GM19395 (cell line): ENCODE data around the gene DNAJC2.
A peak's percentile ranks its signal among the peaks of the same experiment; 100 is the strongest.

ENCODE experiments used
- ATAC-seq: cut with Tn5 transposase; IDR thresholded peaks from one replicate; pipeline ENCODE4 v1.9.1; 2021; ENCODE audit warnings: mild to moderate bottlenecking, moderate library complexity; ENCODE audit not compliant: unreplicated experiment

Gene DNAJC2

GRCh38 chr7:103344453-103345149, at the start of gene DNAJC2:
Gene DNAJC2, minus strand, starts transcription at chr7:103344767. Its CDS starts 145 bp downstream, at chr7:103344622.
- ATAC-seq: peak; percentile 80

GRCh38 chr7:103391976-103392375, 47.4 kb upstream of the DNAJC2 start:
- ATAC-seq: no peak

- ATAC-seq: no peak
These were observed 46.6 kb upstream of the DNAJC2 start for GRCh38 chr7:103391150-103391549.

- no peak for ATAC-seq
These were observed 44.7 kb upstream of the DNAJC2 start for GRCh38 chr7:103389263-103389662.

- ATAC-seq: no peak
These were observed 44.0 kb upstream of the DNAJC2 start for GRCh38 chr7:103388469-103389140.

GRCh38 chr7:103387242-103387641, 42.7 kb upstream of the DNAJC2 start:
- no peak for ATAC-seq

GRCh38 chr7:103382032-103382402, 37.5 kb upstream of the DNAJC2 start:
- no peak for ATAC-seq

GRCh38 chr7:103381280-103382031, 36.9 kb upstream of the DNAJC2 start:
- ATAC-seq: no peak

GRCh38 chr7:103380395-103381191, 36.0 kb upstream of the DNAJC2 start:
- no peak for ATAC-seq

GRCh38 chr7:103379270-103379975, 34.9 kb upstream of the DNAJC2 start:
- ATAC-seq: no peak

- no peak for ATAC-seq
These were observed 29.5 kb upstream of the DNAJC2 start for GRCh38 chr7:103373866-103374643.

- no peak for ATAC-seq
These were observed 24.9 kb upstream of the DNAJC2 start for GRCh38 chr7:103369432-103369831.

- no peak for ATAC-seq
These were observed 5.2 kb upstream of the DNAJC2 start for GRCh38 chr7:103349805-103350204.

GRCh38 chr7:103348959-103349358, 4.4 kb upstream of the DNAJC2 start:
- no peak for ATAC-seq

GRCh38 chr7:103348452-103348851, 3.9 kb upstream of the DNAJC2 start:
- ATAC-seq: no peak

GRCh38 chr7:103347507-103348267, 3.1 kb upstream of the DNAJC2 start, which contains the start of gene PSMC2:
Gene PSMC2, plus strand, starts transcription at chr7:103347643. Its CDS starts 69 bp downstream, at chr7:103347712.
- ATAC-seq: peak; percentile 79

- ATAC-seq: no peak
These were observed 1.8 kb upstream of the DNAJC2 start for GRCh38 chr7:103346396-103346795.

GRCh38 chr7:103343758-103344452, 662 bp downstream of the DNAJC2 start:
- peak; percentile 21 for ATAC-seq
